Sciatic nerve (tissue), 2 donors: ENCODE measurements around the gene DLX3. TPM values are rescaled to one million over a fixed set of nuclear protein-coding genes. Genes with fewer than 3 reads are reported as not detected.
A peak's percentile ranks its signal among the peaks of the same experiment; 100 is the strongest.

Experiments
- ATAC-seq: fragments of 200-7000 bp; cut with Tn5 transposase; one replicate; pipeline ENCODE4 v1.9.1; 2020; ENCODE audit warnings: mild to moderate bottlenecking, moderate library complexity
- DNase-seq: peaks from one replicate; pipeline ENCODE4 v3.0.0-alpha.2; 2020; ENCODE audit warnings: low spot score
- intact Hi-C: fragments of 100-400 bp; cut with DNase I; formaldehyde crosslinking; loops from one replicate; pipeline ENCODE4 v1.14.2; 2022
- total RNA-seq: library from RNA; stranded (reverse); fragmentation: NEBNext Ultra II Directional; extraction: Animal tissue kit (Norgen Biotek cat#: 25700); gene quantifications from one replicate; pipeline ENCODE4 v1.2.1, GENCODE V29; 2021
- donor health status: DM: no; HTN: no; CAD: no.
- donor health status: DM: no; HTN: no; CAD: no.

Gene DLX3
- total RNA-seq, 1 donor from 2014 or later = 0.22 TPM

DNA sequence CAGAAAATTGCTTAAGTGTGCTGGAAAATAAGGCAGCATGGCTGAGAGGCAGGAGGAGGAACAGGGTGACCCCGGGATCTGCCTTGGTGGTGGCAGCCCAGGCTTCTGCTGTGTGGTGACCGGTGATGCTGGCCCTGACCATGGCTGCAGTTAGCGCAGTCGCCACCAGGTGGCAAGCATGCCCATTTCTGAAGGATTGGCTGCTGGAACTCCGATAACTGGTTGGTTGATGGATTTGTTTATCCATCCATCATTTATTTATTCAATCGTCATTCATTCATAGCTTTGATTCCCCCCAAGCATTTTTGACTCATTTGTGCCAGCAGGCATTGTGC is 31.8 kb upstream of the DLX3 start:
- intact Hi-C loops = loop anchor here (5.0 kb wide), 1 partner anchor 60 kb away; no protein-coding TSS in a partner anchor
- DNase-seq = peak; percentile 92
- peak; percentile 82 for ATAC-seq

- ATAC-seq (no peak), DNase-seq (no peak)
- intact Hi-C loops = loop anchor here (5.0 kb wide), 1 partner anchor 61 kb away; no protein-coding TSS in a partner anchor
These were observed 31.1 kb upstream of the DLX3 start for GRCh38 chr17:50026046-50026675.

GRCh38 chr17:50024808-50025207 is 29.8 kb upstream of the DLX3 start:
- no peak for ATAC-seq
- intact Hi-C loops = loop anchor here (5.0 kb wide), 1 partner anchor 62 kb away; no protein-coding TSS in a partner anchor

GRCh38 chr17:50023520-50023919 is 28.5 kb upstream of the DLX3 start:
- no peak for ATAC-seq
- intact Hi-C loops = no loop called here
- DNase-seq = no peak

More at GRCh38 chr17:50024808-50025207, 29.8 kb upstream of the DLX3 start:
- DNase-seq = no peak

DNA sequence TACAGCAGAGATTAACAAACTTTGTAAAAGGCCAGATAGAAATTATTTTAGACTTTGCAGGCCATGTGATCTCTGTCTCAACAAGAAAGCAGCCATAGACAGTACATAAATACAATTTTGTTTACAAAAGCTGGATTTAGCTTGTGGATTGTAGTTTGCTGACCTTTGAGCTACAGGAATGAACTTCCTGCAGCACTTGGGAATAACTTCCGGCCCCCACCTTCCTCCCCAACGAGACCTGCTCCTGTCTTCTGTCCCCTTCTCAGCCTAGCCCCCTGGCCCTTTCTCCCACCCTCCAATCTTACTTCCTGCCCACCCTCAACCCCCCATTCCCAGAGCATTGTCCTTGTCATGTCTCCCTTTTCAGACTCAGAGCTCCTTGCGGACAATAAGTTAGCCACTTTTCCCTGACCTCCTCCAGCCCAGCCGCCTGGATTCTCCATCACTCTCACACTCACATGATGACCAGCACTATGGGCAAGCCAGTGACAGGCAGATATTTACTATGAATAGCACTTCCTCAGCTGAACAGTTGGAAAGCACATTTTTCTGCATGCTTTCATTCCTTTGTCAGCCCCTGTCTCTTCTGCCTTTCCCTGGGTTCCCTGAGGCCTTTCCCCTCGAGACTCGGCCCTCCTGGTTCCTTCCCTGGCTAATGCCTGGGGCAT is 27.6 kb upstream of the DLX3 start:
- no peak for DNase-seq

GRCh38 chr17:50021681-50022370 is 26.8 kb upstream of the DLX3 start:
- DNase-seq (no peak), ATAC-seq (no peak)
- intact Hi-C loops = no loop called here

More for the DNA sequence above, 27.6 kb upstream of the DLX3 start:
- no peak for ATAC-seq
- intact Hi-C loops = no loop called here

- intact Hi-C loops = no loop called here
- DNase-seq = no peak
- ATAC-seq = no peak
These were observed 26.0 kb upstream of the DLX3 start for GRCh38 chr17:50020841-50021599.

DNA sequence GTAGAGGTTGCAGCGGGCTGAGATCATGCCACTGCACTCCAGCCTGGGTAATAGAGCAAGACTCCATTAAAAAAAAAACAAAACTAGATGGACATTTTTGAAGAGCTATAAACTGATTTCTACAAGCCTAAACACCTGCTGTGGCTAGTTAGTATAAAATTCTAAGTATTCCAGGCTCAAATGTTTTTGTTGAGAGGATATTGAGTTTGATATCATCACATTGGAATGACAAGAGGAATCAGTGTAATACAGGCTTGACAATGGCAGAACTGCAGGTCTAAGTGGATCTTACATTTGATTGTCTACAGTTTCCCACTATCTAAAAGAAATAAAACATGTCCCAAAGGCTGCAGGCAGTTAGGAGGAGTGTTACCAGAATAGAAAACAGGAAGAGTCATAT is 23.9 kb upstream of the DLX3 start:
- intact Hi-C loops = no loop called here
- no peak for DNase-seq
- ATAC-seq = no peak

- DNase-seq (no peak), ATAC-seq (no peak)
- intact Hi-C loops = no loop called here
These were observed 20.1 kb upstream of the DLX3 start for GRCh38 chr17:50015146-50015545.

- intact Hi-C loops = no loop called here
- ATAC-seq (no peak), DNase-seq (no peak)
These were observed 19.6 kb upstream of the DLX3 start for GRCh38 chr17:50014471-50015088.

GRCh38 chr17:50013079-50013478 is 18.1 kb upstream of the DLX3 start:
- DNase-seq = no peak
- intact Hi-C loops = no loop called here
- ATAC-seq = no peak

- DNase-seq (no peak), ATAC-seq (no peak)
- intact Hi-C loops = no loop called here
These were observed 14.3 kb upstream of the DLX3 start for GRCh38 chr17:50009282-50009681.

DNA sequence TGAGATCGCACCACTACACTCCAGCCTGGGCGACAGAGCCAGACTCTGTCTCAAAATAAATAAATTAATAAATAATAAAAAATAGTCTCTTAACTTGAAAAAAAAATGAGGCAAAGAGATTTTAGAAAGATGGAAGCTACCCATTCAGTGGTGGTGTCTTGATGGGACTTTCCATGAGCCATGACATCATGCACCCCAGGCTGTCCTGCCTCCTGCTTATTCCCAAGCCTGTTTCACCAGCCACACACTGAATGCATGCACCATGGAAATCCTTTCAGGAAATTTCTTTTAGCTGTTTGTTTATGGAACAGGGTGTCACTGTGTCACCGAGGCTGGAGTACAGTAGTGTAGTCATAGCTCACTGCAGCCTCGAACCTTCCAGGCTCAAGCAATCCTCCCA is 8.9 kb upstream of the DLX3 start:
- no peak for DNase-seq
- ATAC-seq = no peak
- intact Hi-C loops = no loop called here

- no peak for DNase-seq
- ATAC-seq = no peak
- intact Hi-C loops = loop anchor here (5.0 kb wide), 3 partner anchors 117 to 292 kb away; partner anchors contain the start of gene SLC35B1
These were observed 4.0 kb upstream of the DLX3 start for GRCh38 chr17:49998836-49999511.

DNA sequence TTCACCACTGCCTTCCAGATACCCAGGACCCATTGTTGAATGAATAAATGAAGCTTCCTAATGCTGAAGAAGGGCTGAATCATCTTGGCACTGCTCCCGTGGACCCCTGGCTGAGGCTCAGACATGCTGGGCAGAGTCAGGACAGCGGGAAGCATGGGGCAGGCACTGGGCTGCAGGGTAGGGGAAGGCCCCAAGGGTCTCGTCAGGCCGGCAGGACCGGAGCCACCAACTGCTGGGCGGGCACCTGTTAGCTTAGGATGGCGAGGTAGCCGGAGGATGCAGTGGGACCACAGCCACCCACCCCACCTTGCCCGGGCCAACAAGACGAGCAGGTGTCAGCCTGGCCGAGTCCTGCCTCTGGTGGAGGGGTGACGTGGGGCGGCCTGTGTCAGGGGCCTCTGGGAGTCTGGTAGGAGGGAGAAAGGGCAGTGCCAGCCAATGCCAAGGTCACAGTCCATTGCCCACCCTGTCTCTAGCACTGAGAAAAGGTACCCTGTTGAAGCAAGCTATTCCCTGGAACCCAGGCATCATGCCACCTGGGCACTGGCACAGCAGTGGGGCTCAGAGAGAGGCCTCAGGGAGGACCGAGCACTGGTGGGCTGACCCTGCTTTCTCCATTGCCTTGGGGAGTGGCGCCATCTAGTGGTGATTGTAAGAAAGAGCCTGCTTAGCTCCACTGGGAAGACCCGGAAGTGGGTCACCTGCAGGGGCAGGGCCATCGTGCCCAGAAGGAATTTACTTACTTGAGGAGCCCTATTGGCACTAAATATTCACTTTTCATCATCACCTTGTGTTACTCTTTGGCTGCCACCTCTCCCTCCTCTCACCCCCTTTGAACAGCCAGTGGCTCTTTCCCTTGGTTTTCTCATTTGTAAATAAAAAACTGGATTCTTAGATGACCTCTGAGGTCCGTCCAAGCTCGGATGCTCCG is 3.0 kb upstream of the DLX3 start:
- intact Hi-C loops = loop anchor here (5.0 kb wide), 3 partner anchors 116 to 291 kb away; partner anchors contain the start of gene SLC35B1
- DNase-seq = peak; percentile 85

DNA sequence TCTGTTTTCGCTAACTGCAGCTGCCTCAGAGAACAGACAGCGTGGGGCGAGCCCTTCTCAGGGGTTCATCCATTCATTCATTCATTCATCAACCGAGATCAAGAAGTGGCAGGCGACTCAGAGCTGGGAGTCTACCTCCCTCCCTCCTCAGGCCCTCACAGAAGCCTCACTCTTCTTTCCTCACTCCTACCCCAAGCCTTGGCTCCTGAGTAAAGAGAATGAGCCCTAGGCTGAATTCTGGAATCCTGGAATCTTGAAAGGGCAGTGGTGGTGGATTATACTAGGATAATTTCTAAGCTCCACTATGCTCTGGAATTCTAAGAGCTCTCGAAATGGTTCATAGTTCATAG is 2.3 kb upstream of the DLX3 start:
- DNase-seq = no peak
- intact Hi-C loops = loop anchor here (5.0 kb wide), 3 partner anchors 115 to 290 kb away; partner anchors contain the start of gene SLC35B1
- ATAC-seq = no peak

More for the DNA sequence above, 3.0 kb upstream of the DLX3 start:
- peak; percentile 77 for ATAC-seq
